Caco-2 (cell line): ENCODE data around the gene OR5K2. TPM values are rescaled to one million over a fixed set of nuclear protein-coding genes. Genes with fewer than 3 reads are reported as not detected.

Experiments used
- BruUV-seq: library from RNA; stranded (reverse); fragments of 400-500 nt; replicated peaks from 2 replicates; lab custom pipeline; 2021; lab: Mats Ljungman, UMichigan
- CTCF ChIA-PET: fragments of 300-600 bp; sonication (Branson Sonifier 250); formaldehyde crosslinking; loops from one replicate; lab custom pipeline; 2022; ENCODE audit warnings: antibody characterized with exemption; lab: Charles Lee
- POLR2A ChIA-PET: fragments of 300-600 bp; sonication (Branson Sonifier 250); formaldehyde crosslinking; loops from one replicate; lab custom pipeline; 2022; ENCODE audit warnings: antibody characterized with exemption; lab: Charles Lee
- DNase-seq, 2 experiments: peaks; one replicate each; pipeline versions ENCODE4 v3.0.0 to v3.0.0-alpha.2; 2020 to 2022
- H3K27me3 ChIP-seq: replicated peaks from 2 replicates; pipeline ENCODE4 v1.6.0; 2011; ENCODE audit warnings: low read length; ENCODE audit not compliant: control insufficient read depth, insufficient read depth
- H3K36me3 ChIP-seq: 2 replicates; pipeline ENCODE4 v1.5.1; 2011; ENCODE audit warnings: low read length; ENCODE audit not compliant: control insufficient read depth, insufficient read depth
- H3K4me1 ChIP-seq: fragments of 250-450 bp; sonication (Bioruptor Pico); 2 replicates; pipeline ENCODE4 v1.5.1; 2020; ENCODE audit warnings: mild to moderate bottlenecking
- H3K4me3 ChIP-seq: 2 replicates; pipeline ENCODE4 v1.5.1; 2011; ENCODE audit warnings: low read depth, mild to moderate bottlenecking, control low read depth, low read length
- H3K9me3 ChIP-seq: fragments of 250-450 bp; sonication (Bioruptor Pico); 2 replicates; pipeline ENCODE4 v1.5.1; 2020; ENCODE audit warnings: mild to moderate bottlenecking, moderate library complexity
- H3K27ac Mint-ChIP-seq: one replicate; pipeline ENCODE4 v1.8.0; 2022; ENCODE audit warnings: mixed read lengths; ENCODE audit not compliant: unreplicated experiment
- H3K27me3 Mint-ChIP-seq: one replicate; pipeline ENCODE4 v1.8.0; 2022; ENCODE audit warnings: mixed read lengths; ENCODE audit not compliant: insufficient read depth, unreplicated experiment
- H3K36me3 Mint-ChIP-seq: one replicate; pipeline ENCODE4 v1.8.0; 2022; ENCODE audit warnings: mild to moderate bottlenecking, mixed read lengths; ENCODE audit not compliant: insufficient read depth, unreplicated experiment
- H3K4me1 Mint-ChIP-seq: one replicate; pipeline ENCODE4 v1.8.0; 2022; ENCODE audit warnings: low read depth, mixed read lengths; ENCODE audit not compliant: unreplicated experiment
- H3K4me3 Mint-ChIP-seq: one replicate; pipeline ENCODE4 v1.8.0; 2022; ENCODE audit warnings: mild to moderate bottlenecking, moderate library complexity, mixed read lengths; ENCODE audit not compliant: unreplicated experiment
- H3K9me3 Mint-ChIP-seq: one replicate; pipeline ENCODE4 v1.8.0; 2022; ENCODE audit warnings: mixed read lengths; ENCODE audit not compliant: unreplicated experiment
- CTCF ChIP-seq, 2 experiments: fragments of 200-600 bp in 1 of 2; IDR thresholded peaks; 1 replicate in 1 of 2; 2 replicates in 1 of 2; pipeline versions ENCODE4 v1.5.1 to v1.8.0; 2011 to 2022; ENCODE audit warnings: antibody characterized with exemption in 1 of 2, control low read depth in 1 of 2, inconsistent platforms in 1 of 2, low read depth in 1 of 2, low read length in 1 of 2, mild to moderate bottlenecking in 1 of 2, moderate library complexity in 1 of 2; ENCODE audit not compliant: insufficient read depth in 1 of 2, severe bottlenecking in 1 of 2, unreplicated experiment in 1 of 2
- intact Hi-C: fragments of 100-400 bp; cut with micrococcal nuclease; formaldehyde crosslinking; loops from one replicate; pipeline ENCODE4 v1.10.0; 2022; ENCODE audit not compliant: unreplicated experiment
- total RNA-seq: library from RNA; stranded (reverse); gene quantifications from 2 replicates; pipeline ENCODE4 v1.2.3, GENCODE V29; 2022

The OR5K2 gene
- total RNA-seq, 1 experiment from 2014 or later, result not detected

- ChIA-PET POLR2A (no interaction called here), CTCF (no interaction called here)
- Mint-ChIP-seq H3K9me3 (no peaks in the 10 kb centered on the region), H3K36me3 (no peaks in the 10 kb centered on the region), H3K4me3 (no peak overlapping the region), H3K27me3 (no peaks in the 10 kb centered on the region), H3K4me1 (no peaks in the 10 kb centered on the region), H3K27ac (no peak overlapping the region)
- Histone ChIP-seq H3K27me3 (no peaks in the 10 kb centered on the region), H3K9me3 (no peaks in the 10 kb centered on the region), H3K4me1 (peaks cover under 1% of the 10 kb centered on the region), H3K4me3 (no peak overlapping the region), H3K36me3 (no peaks in the 10 kb centered on the region)
- no TSS peak for BruUV-seq
- DNase-seq, result no peak
- intact Hi-C loops, result no loop called here
- TF ChIP-seq CTCF (IDR thresholded peaks at IDR 0.05; ENCODE audit: insufficient read depth in 1 of 2, low read depth in 1 of 2, low read length in 1 of 2, severe bottlenecking in 1 of 2, unreplicated experiment in 1 of 2), result no peak
These were observed 36.7 kb downstream of the OR5K2 start for GRCh38 chr3:98534168-98534567.

- Mint-ChIP-seq H3K27ac (no peak overlapping the region), H3K4me1 (no peaks in the 10 kb centered on the region), H3K9me3 (no peaks in the 10 kb centered on the region), H3K4me3 (no peak overlapping the region), H3K36me3 (no peaks in the 10 kb centered on the region), H3K27me3 (no peaks in the 10 kb centered on the region)
- Histone ChIP-seq H3K27me3 (no peaks in the 10 kb centered on the region), H3K4me1 (no peaks in the 10 kb centered on the region), H3K36me3 (no peaks in the 10 kb centered on the region), H3K4me3 (no peak overlapping the region), H3K9me3 (no peaks in the 10 kb centered on the region)
- intact Hi-C loops, result no loop called here
- no TSS peak for BruUV-seq
- no peak for DNase-seq
- POLR2A ChIA-PET, result no interaction called here
- CTCF ChIA-PET, result no interaction called here
- no peak for TF ChIP-seq CTCF (IDR thresholded peaks at IDR 0.05; ENCODE audit: insufficient read depth in 1 of 2, low read depth in 1 of 2, low read length in 1 of 2, severe bottlenecking in 1 of 2, unreplicated experiment in 1 of 2)
These were observed 37.3 kb downstream of the OR5K2 start for GRCh38 chr3:98534734-98535133.

- Histone ChIP-seq H3K9me3 (no peaks in the 10 kb centered on the region), H3K36me3 (no peaks in the 10 kb centered on the region), H3K4me3 (no peak overlapping the region), H3K4me1 (no peaks in the 10 kb centered on the region), H3K27me3 (no peaks in the 10 kb centered on the region)
- Mint-ChIP-seq H3K27ac (no peak overlapping the region), H3K4me1 (no peaks in the 10 kb centered on the region), H3K36me3 (no peaks in the 10 kb centered on the region), H3K27me3 (no peaks in the 10 kb centered on the region), H3K9me3 (no peaks in the 10 kb centered on the region), H3K4me3 (no peak overlapping the region)
- intact Hi-C loops, result no loop called here
- DNase-seq, result no peak
- BruUV-seq, result no TSS peak
- ChIA-PET CTCF (no interaction called here), POLR2A (no interaction called here)
- TF ChIP-seq CTCF (IDR thresholded peaks at IDR 0.05; ENCODE audit: insufficient read depth in 1 of 2, low read depth in 1 of 2, low read length in 1 of 2, severe bottlenecking in 1 of 2, unreplicated experiment in 1 of 2), result no peak
These were observed 39.1 kb downstream of the OR5K2 start for GRCh38 chr3:98536456-98537017.
